ENCODE results near the gene DYRK4.

The DYRK4 gene

GRCh38 chr12:4621511-4621910 lies 59.5 kb downstream of the DYRK4 start:
- no peak for DNase-seq (ENCODE audit: low read depth)

- DNase-seq (ENCODE audit: low read depth) = no peak
Measured at GRCh38 chr12:4626543-4626942, 64.5 kb downstream of the DYRK4 start.

- no peak for DNase-seq (ENCODE audit: low read depth)
Measured at GRCh38 chr12:4628406-4628805, 66.4 kb downstream of the DYRK4 start.

GRCh38 chr12:4630262-4630661 lies 68.3 kb downstream of the DYRK4 start:
- no peak for DNase-seq (ENCODE audit: low read depth)

DNA sequence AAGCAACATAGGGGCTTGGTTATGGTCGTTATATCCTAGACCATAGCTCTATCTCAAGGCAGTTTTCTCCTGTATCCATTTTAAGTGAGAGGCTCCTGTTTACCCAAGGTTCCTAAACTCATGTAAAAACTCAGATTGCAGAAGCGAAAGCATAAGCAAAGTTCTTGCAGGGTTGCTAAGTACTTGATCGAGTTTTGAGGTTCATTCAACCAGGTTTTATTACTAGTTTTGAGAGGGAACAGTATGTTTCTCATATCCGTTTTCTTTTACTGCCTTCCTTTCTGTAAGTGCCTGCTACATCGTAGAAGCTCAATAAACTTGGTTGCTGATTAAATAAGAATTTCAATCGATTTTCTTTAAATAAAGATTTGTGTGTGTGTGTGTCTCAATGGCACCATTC lies 81.7 kb downstream of the DYRK4 start:
- no peak for DNase-seq (ENCODE audit: low read depth)

GRCh38 chr12:4645023-4645422 lies 83.0 kb downstream of the DYRK4 start:
- DNase-seq (ENCODE audit: low read depth) = no peak

DNA sequence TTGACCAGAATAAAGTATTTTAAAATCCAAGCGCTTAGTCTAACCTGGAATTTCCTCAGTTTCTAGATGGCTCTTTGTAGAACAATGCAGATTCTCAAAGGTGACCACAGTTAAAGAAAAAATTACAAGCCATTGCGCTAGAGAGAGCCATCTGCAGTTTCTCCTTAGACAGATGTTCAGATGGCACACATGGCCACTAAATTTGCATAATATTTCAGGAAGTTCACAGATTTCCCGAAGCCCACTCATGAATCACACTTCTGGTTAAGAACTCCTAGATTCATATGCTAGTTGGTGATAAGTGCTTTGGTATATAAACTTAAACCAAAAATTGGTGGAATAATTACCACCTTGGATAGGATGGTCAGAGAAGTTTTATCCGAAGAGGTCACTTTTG lies 86.1 kb downstream of the DYRK4 start:
- DNase-seq (ENCODE audit: low read depth) = no peak

GRCh38 chr12:4648501-4649357 lies 86.7 kb downstream of the DYRK4 start, which contains the start of the genes AKAP3 and NDUFA9:
Gene AKAP3 (minus strand): TSS chr12:4649051. CDS start chr12:4638196, 10,855 bp downstream.
Gene NDUFA9 (plus strand): TSS chr12:4649114. CDS start chr12:4649127, 13 bp downstream.
- peak; percentile 57 for DNase-seq (ENCODE audit: low read depth)

DNA sequence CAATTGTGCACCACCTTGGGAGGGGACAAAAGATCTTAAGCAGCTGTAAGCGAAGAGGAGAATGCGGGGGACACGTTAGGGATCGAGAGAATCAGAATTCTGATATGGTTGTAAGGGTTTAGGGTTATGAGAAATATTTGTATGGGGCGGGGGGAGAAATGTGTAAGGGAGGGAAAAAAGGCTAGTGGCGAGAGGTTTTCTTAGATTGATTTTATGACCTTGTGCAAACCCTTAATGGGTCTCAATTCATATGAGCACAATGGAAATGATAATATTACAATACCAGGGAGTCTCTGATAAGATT lies 87.3 kb downstream of the DYRK4 start:
- no peak for DNase-seq (ENCODE audit: low read depth)

GRCh38 chr12:4653257-4653656 lies 91.2 kb downstream of the DYRK4 start:
- no peak for DNase-seq (ENCODE audit: low read depth)

DNA sequence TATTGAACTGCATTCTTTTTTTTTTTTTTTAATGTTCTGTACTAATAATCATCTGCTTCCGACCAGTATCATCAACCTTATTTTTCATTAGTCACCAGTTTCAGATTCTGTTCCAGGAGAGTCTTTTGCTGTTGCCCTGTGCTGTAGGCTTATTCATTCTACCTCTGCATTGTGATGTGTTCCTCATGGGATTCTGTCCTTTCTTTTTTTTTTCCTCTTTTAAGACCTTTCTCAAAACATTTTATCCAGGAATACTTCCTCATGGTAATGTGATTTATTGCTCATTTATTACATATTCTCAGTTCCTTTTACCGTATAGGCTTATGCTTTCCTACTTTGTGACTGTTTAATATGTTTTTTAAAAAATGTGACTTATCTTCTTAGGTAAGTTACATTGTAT lies 91.7 kb downstream of the DYRK4 start:
- DNase-seq (ENCODE audit: low read depth) = no peak
